Activated naive CD8-positive, alpha-beta T cell treated with anti-CD3 and anti-CD28 coated beads for 36 hours (primary cell): ENCODE data around the gene SH3BP1. TPM values are rescaled to one million over a fixed set of nuclear protein-coding genes. Genes with fewer than 3 reads are reported as not detected.
"Not testable (repeated sequence)": the region's sequence is repeated elsewhere in the genome, so short reads cannot be mapped to it uniquely, and the experiment has no call there.

ENCODE experiments used
- DNase-seq: peaks from one replicate; pipeline ENCODE4 v3.0.0; 2021
- H3K27ac Mint-ChIP-seq: one replicate; pipeline ENCODE4 v1.8.0; 2022; ENCODE audit warnings: mild to moderate bottlenecking, moderate library complexity, mixed read lengths
- H3K27me3 Mint-ChIP-seq: one replicate; pipeline ENCODE4 v1.8.0; 2022; ENCODE audit warnings: mild to moderate bottlenecking, mixed read lengths
- H3K36me3 Mint-ChIP-seq: one replicate; pipeline ENCODE4 v1.8.0; 2021; ENCODE audit warnings: mild to moderate bottlenecking, mixed read lengths
- H3K4me1 Mint-ChIP-seq: one replicate; pipeline ENCODE4 v1.8.0; 2021; ENCODE audit warnings: mixed read lengths
- H3K4me3 Mint-ChIP-seq: one replicate; pipeline ENCODE4 v1.8.0; 2022; ENCODE audit warnings: mild to moderate bottlenecking, moderate library complexity, mixed read lengths
- H3K9me3 Mint-ChIP-seq: one replicate; pipeline ENCODE4 v1.8.0; 2022; ENCODE audit warnings: mixed read lengths
- total RNA-seq, 2 experiments: library from RNA; stranded (reverse); gene quantifications; one replicate each; pipeline ENCODE4 v1.2.3, GENCODE V29; 2021

Gene SH3BP1
- total RNA-seq, 2 experiments from 2014 or later: 90.8 to 103 TPM

DNA sequence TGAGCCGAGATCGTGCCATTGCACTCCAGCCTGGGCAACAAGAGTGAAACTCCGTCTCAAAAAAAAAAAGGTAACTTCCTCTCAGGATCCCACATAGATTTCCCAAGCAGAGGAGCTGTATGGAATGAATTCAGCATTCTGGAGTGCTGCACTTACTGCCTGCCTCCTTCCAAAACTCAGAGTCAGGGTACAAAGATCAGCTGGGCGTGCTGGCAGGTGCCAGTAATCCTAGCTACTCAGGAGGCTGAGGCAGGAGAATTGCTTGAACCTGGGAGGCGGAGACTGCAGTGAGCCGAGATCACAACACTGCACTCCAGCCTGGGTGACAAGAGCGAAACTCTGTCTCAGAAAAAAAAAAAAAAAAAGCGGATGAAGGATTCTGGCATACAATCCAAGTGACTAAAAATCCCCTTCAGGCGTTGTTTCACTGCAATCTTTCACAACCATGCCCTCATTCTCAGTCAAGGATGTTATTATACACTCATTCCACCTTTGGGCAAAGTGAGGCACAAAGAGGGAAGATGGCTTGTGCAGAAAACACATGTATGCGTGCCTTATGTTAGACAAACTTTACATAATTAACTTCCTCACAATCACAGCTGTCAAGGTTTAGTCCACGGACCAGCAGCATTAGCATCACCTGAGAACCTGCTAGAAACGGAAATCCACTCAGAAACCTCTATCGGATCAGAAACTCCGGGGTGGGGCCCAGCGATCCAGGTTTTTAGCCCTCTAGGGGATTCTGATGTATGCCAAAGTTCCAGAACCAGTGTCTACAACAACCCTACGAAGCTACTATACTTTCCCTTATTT is 45.5 kb downstream of the SH3BP1 start:
- no peaks in the 10 kb centered on the region for H3K27me3 Mint-ChIP-seq
- peaks cover 27% of the 10 kb centered on the region for H3K4me1 Mint-ChIP-seq
- H3K27ac Mint-ChIP-seq: no peak overlapping the region
- no peaks in the 10 kb centered on the region for H3K9me3 Mint-ChIP-seq
- H3K4me3 Mint-ChIP-seq: no peak overlapping the region
- DNase-seq: no peak
- H3K36me3 Mint-ChIP-seq: peaks cover 18% of the 10 kb centered on the region

DNA sequence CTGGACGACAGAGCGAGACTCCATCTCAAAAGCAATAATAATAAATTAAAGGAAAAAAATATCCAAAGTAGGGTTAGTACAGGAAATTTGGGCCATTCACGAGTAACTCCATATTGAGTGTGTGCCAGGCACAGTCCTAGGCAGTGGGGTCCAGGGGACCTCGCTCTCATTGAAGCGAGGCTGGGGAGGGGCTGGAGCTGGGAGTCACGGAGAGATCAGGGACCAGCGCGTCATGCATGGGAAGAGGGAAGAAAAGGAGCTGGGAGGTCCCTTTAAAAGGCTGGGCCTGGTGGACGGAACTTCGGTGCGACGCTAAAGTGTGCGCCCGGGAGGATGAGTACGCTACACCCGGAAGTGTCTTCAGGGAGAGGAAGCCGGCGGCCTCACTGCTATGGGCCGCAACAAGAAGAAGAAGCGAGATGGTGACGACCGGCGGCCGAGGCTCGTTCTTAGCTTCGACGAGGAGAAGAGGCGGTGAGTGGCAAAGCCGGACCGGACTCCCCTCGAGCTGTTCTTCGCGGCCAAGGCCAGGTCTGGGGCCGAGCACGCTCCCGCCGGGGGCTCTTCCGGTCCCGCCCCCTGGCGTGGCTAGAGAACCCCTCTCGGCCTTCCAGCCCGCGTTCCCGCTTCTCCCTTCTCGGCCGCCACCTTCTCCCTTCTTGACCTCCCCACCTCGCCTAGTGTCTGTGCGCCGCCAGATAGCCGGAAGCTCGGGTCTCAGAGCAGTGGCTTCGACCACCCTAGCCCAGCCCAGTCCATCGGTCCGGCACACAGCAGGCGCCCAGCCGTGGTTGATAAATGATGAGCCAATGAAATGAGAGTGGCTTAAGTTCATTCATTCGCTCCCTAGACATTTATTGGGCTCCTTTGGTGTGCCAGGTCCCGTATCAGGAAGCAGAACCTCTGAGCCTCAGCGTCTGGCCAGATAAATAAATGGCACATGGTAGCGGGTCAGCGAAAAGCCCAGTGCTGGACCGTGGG is 46.8 kb downstream of the SH3BP1 start, which contains the start of gene NOL12:
Gene NOL12, plus strand, starts transcription at position 342 of the 981 bp plus-strand sequence. Its CDS starts 50 bp downstream, at position 392.
- no peaks in the 10 kb centered on the region for H3K9me3 Mint-ChIP-seq
- peak; percentile 77 for DNase-seq
- H3K27ac Mint-ChIP-seq: peak within 1 kb of the TSS; percentile 92
- H3K4me3 Mint-ChIP-seq: peak within 1 kb of the TSS; percentile 97
- H3K27me3 Mint-ChIP-seq: no peaks in the 10 kb centered on the region
- H3K4me1 Mint-ChIP-seq: peaks cover 23% of the 10 kb centered on the region
- H3K36me3 Mint-ChIP-seq: peaks cover 22% of the 10 kb centered on the region

DNA sequence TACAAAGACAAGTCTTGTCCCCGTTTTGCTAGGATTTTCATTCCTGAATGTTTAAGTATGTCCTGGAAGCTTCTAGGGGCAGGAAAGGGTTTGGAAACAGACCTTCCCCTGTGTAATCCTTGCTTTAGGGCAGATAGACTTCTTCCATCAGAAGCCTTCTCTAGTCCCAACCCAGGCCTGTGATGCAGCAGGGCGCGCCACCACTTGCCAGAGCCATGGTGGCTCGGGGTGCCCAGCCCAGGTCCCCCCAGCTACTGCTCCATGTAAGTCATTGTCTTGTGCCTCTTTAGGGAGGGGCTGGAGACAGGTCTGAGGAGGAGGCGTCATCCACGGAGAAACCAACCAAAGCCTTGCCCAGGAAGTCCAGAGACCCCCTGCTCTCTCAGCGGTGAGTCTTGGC is 50.9 kb downstream of the SH3BP1 start:
- Mint-ChIP-seq H3K4me3 (no peak overlapping the region), H3K9me3 (no peaks in the 10 kb centered on the region), H3K27me3 (no peaks in the 10 kb centered on the region), H3K27ac (no peak overlapping the region), H3K4me1 (peaks cover 18% of the 10 kb centered on the region), H3K36me3 (peaks cover 35% of the 10 kb centered on the region)
- no peak for DNase-seq

DNA sequence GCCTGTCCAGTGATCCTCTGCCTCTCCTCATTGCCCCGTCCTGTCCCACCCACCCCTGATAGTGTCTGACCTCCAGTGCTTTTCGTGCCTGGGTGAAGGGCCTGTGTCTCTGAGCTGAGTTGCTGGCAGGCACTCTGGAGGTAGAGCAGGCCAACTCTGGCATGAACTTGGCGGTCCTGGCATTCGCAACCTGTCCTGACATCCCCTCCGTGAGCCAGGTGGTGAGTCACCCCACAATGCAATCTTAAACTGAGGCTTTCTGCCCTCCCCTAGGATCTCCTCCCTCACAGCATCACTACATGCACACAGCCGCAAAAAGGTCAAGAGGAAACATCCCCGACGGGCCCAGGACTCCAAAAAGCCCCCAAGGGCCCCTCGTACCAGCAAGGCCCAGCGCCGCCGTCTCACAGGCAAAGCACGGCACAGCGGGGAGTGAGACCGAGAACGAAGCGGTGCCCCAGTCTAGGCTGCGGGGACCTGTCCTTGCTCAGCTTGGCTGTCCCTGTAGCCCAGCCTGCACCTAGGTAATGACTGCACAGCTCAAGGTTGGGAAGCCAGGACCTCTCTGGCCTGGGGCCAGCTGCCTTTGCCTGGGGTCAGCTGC is 51.5 kb downstream of the SH3BP1 start:
- no peak overlapping the region for H3K4me3 Mint-ChIP-seq
- peaks cover 35% of the 10 kb centered on the region for H3K36me3 Mint-ChIP-seq
- H3K27ac Mint-ChIP-seq: no peak overlapping the region
- DNase-seq: no peak
- H3K27me3 Mint-ChIP-seq: no peaks in the 10 kb centered on the region
- peaks cover 21% of the 10 kb centered on the region for H3K4me1 Mint-ChIP-seq
- H3K9me3 Mint-ChIP-seq: no peaks in the 10 kb centered on the region

DNA sequence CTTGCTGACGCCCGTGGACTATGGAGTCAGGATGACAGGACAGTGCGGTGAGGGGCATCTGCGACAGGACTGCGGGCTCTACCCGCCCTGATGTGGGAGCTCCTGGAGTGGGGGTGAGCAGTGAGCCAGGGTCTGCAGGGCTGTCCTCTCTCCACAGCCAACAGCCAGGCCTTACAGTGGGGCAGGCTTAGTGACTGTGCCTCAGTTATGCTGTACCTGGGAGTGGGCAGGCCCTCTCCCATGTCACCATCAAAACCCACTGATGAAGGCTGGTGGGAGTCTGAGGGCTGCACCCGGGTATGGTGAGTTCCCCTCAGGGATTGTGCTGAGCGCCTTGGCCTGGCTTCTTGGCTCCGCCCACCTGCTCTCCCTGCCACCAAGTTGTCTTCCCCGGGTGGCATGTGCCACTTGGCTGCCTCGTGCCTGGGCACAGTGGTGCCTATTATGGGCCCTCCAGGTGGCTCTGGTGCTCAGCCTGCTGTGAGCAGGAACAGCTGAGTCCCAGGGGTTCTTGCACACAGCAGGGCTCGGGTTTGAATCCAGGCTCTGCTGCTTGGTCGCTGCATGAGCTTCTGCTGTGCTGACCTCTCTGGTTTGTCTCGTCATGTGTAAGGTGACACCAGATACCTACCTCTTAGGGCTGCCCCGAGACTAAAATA is 53.3 kb downstream of the SH3BP1 start:
- Mint-ChIP-seq H3K9me3 (no peaks in the 10 kb centered on the region), H3K4me3 (no peak overlapping the region), H3K27me3 (no peaks in the 10 kb centered on the region), H3K27ac (no peak overlapping the region), H3K4me1 (peaks cover 20% of the 10 kb centered on the region), H3K36me3 (peaks cover 26% of the 10 kb centered on the region)
- DNase-seq: no peak

DNA sequence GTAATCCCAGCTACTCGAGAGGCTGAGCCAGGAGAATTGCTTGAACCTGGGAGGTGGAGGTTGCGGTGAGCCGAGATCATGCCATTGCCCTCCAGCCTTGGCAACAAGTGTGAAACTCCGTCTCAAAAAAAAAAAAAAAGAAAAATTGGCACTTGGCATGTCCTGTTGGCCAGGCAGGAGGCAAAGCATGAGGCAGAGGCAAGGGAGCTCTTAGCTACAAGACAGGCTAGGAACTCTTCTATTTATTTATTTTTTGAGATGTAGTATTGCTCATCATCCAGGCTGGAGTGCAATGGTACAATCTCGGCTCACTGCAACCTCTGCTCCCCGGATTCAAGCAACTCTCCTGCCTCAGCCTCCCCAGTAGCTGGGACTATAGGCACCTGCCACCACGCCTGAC is 54.7 kb downstream of the SH3BP1 start:
- Mint-ChIP-seq H3K36me3 (peaks cover 17% of the 10 kb centered on the region), H3K4me1 (peaks cover 12% of the 10 kb centered on the region)
- H3K9me3 Mint-ChIP-seq, H3K27ac Mint-ChIP-seq, DNase-seq, H3K27me3 Mint-ChIP-seq, H3K4me3 Mint-ChIP-seq: not testable (repeated sequence)

DNA sequence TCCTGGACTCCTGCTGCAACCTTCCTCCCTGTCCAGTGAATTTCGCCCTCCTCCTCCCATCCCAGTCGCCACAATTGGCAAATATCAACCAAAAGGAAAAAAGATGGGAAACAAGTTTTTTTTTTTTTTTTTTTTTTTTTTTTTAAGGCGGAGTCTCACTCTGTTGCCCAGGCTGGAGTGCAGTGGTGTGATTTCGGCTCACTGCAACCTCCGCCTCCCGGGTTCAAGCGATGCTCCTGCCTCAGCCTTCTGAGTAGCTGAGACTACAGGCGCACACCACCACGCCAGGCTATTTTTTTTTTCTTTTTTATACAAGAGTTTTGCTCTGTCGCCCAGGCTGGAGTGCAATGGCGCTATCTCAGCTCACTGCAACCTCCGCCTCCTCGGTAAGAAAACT is 56.8 kb downstream of the SH3BP1 start:
- H3K27ac Mint-ChIP-seq, DNase-seq, H3K9me3 Mint-ChIP-seq, H3K27me3 Mint-ChIP-seq: not testable (repeated sequence)
- Mint-ChIP-seq H3K4me1 (peaks cover 12% of the 10 kb centered on the region), H3K36me3 (peaks cover 13% of the 10 kb centered on the region), H3K4me3 (peak overlapping the region; percentile 50)

DNA sequence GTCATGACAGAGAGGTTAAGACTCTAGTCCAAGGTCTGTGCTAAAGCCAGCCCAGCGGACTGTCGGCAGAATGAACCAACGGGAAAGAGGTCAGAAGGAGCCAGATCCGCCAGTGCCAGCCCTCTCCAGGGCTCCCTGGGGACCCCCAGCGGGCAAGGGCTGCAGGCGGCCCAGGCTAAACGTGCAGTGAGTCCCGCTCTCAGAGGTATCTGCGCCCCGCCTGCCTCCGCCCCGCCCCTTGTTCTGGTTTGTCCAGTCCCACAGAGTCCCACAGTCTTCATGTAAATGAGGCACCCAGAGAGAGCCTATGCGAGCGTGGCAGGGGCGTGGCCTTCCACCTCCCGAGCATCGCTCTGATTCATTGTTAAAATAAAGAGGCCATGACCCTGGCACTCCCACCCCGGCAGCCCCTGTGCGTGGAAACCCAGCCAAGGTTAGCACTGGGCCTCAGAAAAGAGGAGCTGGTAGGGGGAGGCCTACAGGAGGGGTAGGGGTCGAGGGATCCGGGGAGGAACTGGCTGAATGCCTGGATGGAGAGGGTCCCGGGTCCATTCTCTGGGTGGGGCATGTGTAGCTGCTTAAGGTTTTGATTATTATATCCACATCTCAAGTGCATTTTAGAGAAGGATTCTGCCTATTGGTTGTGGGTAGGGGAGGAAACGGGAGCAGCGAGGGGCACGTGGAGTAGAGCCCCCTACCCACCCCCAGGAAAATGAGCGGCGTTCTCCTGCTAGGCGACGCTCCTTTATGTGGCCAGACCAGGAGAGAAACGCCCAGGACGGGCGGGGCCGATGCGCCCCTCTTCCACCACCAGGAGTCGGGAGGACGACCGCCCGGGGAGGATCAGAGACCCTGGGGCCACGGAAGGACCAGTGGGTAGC is 57.4 kb downstream of the SH3BP1 start, which contains the start of gene TRIOBP:
Gene TRIOBP, plus strand, starts transcription at position 392 of the 881 bp plus-strand sequence. CDS start 4,318 bp downstream, outside the sequence.
- peak; percentile 94 for DNase-seq
- Mint-ChIP-seq H3K27ac (no peak within 1 kb of the TSS), H3K4me1 (peaks cover 12% of the 10 kb centered on the region), H3K9me3 (no peaks in the 10 kb centered on the region), H3K27me3 (no peaks in the 10 kb centered on the region), H3K36me3 (peaks cover 13% of the 10 kb centered on the region), H3K4me3 (peak within 1 kb of the TSS; percentile 75)

DNA sequence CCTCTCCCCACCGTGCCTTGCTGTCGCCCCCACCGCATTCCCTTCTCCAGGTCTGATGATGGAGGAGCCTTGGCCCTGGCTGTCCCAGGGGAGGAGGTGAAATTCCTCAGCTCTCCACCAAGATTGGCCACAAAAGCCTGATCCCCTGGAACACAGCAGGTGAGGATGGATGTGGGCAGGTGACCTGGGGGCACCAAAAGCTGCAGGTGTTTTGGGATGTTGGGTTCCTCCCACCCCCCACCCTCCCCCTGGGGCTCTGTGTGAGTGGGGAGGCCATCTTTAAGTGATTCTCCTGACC is 58.0 kb downstream of the SH3BP1 start:
- peaks cover 12% of the 10 kb centered on the region for H3K4me1 Mint-ChIP-seq
- no peak overlapping the region for H3K27ac Mint-ChIP-seq
- no peak overlapping the region for H3K4me3 Mint-ChIP-seq
- DNase-seq: no peak
- H3K36me3 Mint-ChIP-seq: peaks cover 10% of the 10 kb centered on the region
- H3K9me3 Mint-ChIP-seq: no peaks in the 10 kb centered on the region
- no peaks in the 10 kb centered on the region for H3K27me3 Mint-ChIP-seq

DNA sequence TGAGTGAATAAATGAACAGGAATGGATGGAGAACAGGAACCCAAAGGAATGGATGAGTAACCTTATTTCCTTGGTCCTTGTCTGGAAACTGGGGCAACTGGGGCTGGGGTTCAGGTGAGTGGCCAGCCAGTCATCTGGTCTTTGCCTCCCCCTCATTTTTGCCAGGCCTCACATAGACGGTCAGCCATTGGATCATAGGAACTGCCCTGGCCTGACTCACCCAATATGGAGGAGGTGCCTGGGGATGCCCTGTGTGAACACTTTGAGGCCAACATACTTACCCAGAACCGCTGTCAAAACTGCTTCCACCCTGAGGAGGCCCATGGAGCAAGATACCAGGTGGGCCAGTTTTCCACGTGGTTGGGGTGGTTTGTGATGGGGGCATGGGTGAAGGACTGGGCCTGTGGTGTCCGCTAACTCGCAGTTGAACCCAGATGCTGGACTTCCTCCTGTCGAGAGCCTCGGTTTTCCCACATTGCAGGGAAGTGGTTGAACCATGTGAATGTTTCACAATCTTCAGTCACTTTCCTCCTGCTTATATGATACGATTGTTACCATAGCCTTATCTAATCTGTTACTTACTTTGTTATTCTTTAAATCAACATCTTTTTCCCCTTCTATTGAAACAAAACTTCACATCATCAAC is 61.8 kb downstream of the SH3BP1 start:
- DNase-seq: no peak
- H3K4me3 Mint-ChIP-seq: no peak overlapping the region
- peaks cover 7% of the 10 kb centered on the region for H3K4me1 Mint-ChIP-seq
- no peaks in the 10 kb centered on the region for H3K27me3 Mint-ChIP-seq
- peaks cover 2% of the 10 kb centered on the region for H3K36me3 Mint-ChIP-seq
- no peaks in the 10 kb centered on the region for H3K9me3 Mint-ChIP-seq
- no peak overlapping the region for H3K27ac Mint-ChIP-seq

DNA sequence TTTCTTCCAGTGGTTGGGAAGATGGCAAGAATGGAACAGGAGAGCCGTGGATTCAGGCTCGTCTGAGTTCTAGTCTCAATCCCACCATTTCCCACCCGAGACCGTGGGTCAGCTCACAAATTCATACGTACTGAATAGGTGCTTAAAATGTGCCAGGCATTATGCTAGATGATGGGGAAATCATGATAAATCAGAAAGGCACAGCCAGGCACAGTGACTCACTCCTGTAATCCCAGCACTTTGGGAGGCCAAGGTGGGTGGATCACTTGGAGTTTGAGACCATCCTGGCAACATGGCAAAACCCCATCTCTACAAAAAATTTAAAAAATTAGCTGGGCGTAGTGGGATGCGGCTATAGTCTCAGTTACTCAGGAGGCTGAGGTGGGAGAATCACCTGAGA is 64.4 kb downstream of the SH3BP1 start:
- H3K4me3 Mint-ChIP-seq: no peak overlapping the region
- H3K4me1 Mint-ChIP-seq: no peaks in the 10 kb centered on the region
- no peak for DNase-seq
- no peak overlapping the region for H3K27ac Mint-ChIP-seq
- H3K9me3 Mint-ChIP-seq: no peaks in the 10 kb centered on the region
- no peaks in the 10 kb centered on the region for H3K27me3 Mint-ChIP-seq
- peaks cover 2% of the 10 kb centered on the region for H3K36me3 Mint-ChIP-seq

DNA sequence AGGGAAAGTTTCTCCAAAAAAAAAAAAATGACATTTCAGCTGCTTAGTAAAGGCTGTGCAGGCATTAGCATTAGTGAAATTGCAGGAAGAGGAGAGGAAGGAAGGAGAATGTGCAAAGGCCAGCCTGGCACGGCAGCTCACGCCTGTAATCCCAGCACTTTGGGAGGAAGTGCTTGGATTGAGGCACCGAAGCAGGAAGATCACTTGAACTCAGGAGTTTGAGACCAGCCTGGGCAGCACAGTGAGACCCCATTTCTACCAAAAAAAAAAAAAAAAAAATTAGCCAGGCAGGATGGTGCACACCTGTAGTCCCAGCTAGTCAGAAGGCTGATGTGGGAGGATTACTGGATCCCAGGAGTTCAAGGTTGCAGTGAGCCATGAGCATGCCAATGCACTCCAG is 65.2 kb downstream of the SH3BP1 start:
- no peak for DNase-seq
- Mint-ChIP-seq H3K27ac (no peak overlapping the region), H3K4me3 (no peak overlapping the region), H3K9me3 (no peaks in the 10 kb centered on the region), H3K27me3 (no peaks in the 10 kb centered on the region), H3K4me1 (no peaks in the 10 kb centered on the region), H3K36me3 (peaks cover 2% of the 10 kb centered on the region)

DNA sequence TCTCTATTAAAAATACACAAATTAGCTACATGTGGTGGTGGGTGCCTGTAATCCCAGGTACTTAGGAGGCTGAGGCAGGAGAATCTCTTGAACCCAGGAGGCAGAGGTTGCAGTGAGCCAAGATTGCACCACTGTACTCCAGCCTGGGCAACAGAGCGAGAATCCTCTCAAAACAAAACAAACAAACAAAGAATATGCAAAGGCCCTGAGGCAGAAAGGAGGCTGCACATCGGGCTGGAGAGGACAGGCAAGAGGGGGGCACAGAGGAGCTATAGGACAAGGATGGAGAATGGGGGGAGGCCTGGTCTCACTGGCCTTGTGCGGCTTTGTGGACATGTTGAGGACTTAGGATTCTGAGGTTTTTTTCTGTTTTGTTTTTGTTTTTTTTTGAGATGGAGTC is 65.7 kb downstream of the SH3BP1 start:
- H3K36me3 Mint-ChIP-seq: peaks cover 2% of the 10 kb centered on the region
- H3K27ac Mint-ChIP-seq: no peak overlapping the region
- no peak overlapping the region for H3K4me3 Mint-ChIP-seq
- DNase-seq: no peak
- H3K4me1 Mint-ChIP-seq: no peaks in the 10 kb centered on the region
- H3K27me3 Mint-ChIP-seq: no peaks in the 10 kb centered on the region
- H3K9me3 Mint-ChIP-seq: no peaks in the 10 kb centered on the region
